Measurements from ENCODE around the gene GMPPA. TPM values are rescaled to one million over a fixed set of nuclear protein-coding genes. Genes with fewer than 3 reads are reported as not detected.

GMPPA gene
- total RNA-seq, 1 donor from 2014 or later, result 23.2 TPM

GRCh38 chr2:219517954-219518778 is 19.5 kb downstream of the GMPPA start:
- Mint-ChIP-seq H3K27ac (ENCODE audit: unreplicated experiment) (peak overlapping the region; percentile 35), H3K4me3 (ENCODE audit: unreplicated experiment) (no peak overlapping the region), H3K9me3 (ENCODE audit: unreplicated experiment) (peaks cover 12% of the 10 kb centered on the region), H3K27me3 (ENCODE audit: unreplicated experiment) (peaks cover 23% of the 10 kb centered on the region), H3K4me1 (ENCODE audit: low read depth, unreplicated experiment) (peaks cover 59% of the 10 kb centered on the region), H3K36me3 (ENCODE audit: unreplicated experiment) (no peaks in the 10 kb centered on the region)
- TF ChIP-seq CTCF (IDR thresholded peaks at IDR 0.05; ENCODE audit: partially characterized antibody, unreplicated experiment), result no peak
- DNase-seq, result no peak

GRCh38 chr2:219519526-219519916 is 20.8 kb downstream of the GMPPA start:
- Mint-ChIP-seq H3K27ac (ENCODE audit: unreplicated experiment) (no peak overlapping the region), H3K9me3 (ENCODE audit: unreplicated experiment) (peaks cover 4% of the 10 kb centered on the region), H3K4me3 (ENCODE audit: unreplicated experiment) (peak overlapping the region; percentile 4), H3K27me3 (ENCODE audit: unreplicated experiment) (peaks cover 15% of the 10 kb centered on the region), H3K36me3 (ENCODE audit: unreplicated experiment) (no peaks in the 10 kb centered on the region), H3K4me1 (ENCODE audit: low read depth, unreplicated experiment) (peaks cover 51% of the 10 kb centered on the region)
- no peak for DNase-seq
- no peak for TF ChIP-seq CTCF (IDR thresholded peaks at IDR 0.05; ENCODE audit: partially characterized antibody, unreplicated experiment)

GRCh38 chr2:219520079-219520478 is 21.4 kb downstream of the GMPPA start:
- no peak for DNase-seq
- Mint-ChIP-seq H3K27ac (ENCODE audit: unreplicated experiment) (peak overlapping the region; percentile 28), H3K9me3 (ENCODE audit: unreplicated experiment) (peaks cover 2% of the 10 kb centered on the region), H3K27me3 (ENCODE audit: unreplicated experiment) (peaks cover 13% of the 10 kb centered on the region), H3K4me3 (ENCODE audit: unreplicated experiment) (no peak overlapping the region), H3K4me1 (ENCODE audit: low read depth, unreplicated experiment) (peaks cover 50% of the 10 kb centered on the region), H3K36me3 (ENCODE audit: unreplicated experiment) (no peaks in the 10 kb centered on the region)
- TF ChIP-seq CTCF (IDR thresholded peaks at IDR 0.05; ENCODE audit: partially characterized antibody, unreplicated experiment), result no peak

- H3K36me3 Mint-ChIP-seq (ENCODE audit: unreplicated experiment), result no peaks in the 10 kb centered on the region
- peak; percentile 65 for TF ChIP-seq CTCF (IDR thresholded peaks at IDR 0.05; ENCODE audit: partially characterized antibody, unreplicated experiment)
- H3K4me3 Mint-ChIP-seq (ENCODE audit: unreplicated experiment), result peak overlapping the region; percentile 52
- peaks cover 8% of the 10 kb centered on the region for H3K27me3 Mint-ChIP-seq (ENCODE audit: unreplicated experiment)
- peaks cover 3% of the 10 kb centered on the region for H3K9me3 Mint-ChIP-seq (ENCODE audit: unreplicated experiment)
- peak overlapping the region; percentile 56 for H3K27ac Mint-ChIP-seq (ENCODE audit: unreplicated experiment)
- peaks cover 55% of the 10 kb centered on the region for H3K4me1 Mint-ChIP-seq (ENCODE audit: low read depth, unreplicated experiment)
- peak; percentile 76 for DNase-seq
These were observed 22.6 kb downstream of the GMPPA start for GRCh38 chr2:219521066-219521880.

All from glutamatergic neuron (in vitro differentiated cells).